Right lobe of liver (tissue), 4 donors: Measurements from ENCODE around the gene RANBP17.

Source experiments
- CTCF ChIP-seq, 4 donors: fragments of 200-600 bp in 3 of 4; fragments of 450-650 bp in 1 of 4; IDR thresholded peaks; one replicate each; pipeline versions ENCODE4 v1.5.1 to v1.8.0; 2016 to 2022; ENCODE audit warnings: antibody characterized with exemption in 4 of 4, mild to moderate bottlenecking in 2 of 4
- POLR2A ChIP-seq: fragments of 450-650 bp; IDR thresholded peaks from one replicate; pipeline ENCODE4 v1.6.1; 2017; ENCODE audit warnings: antibody characterized with exemption, mild to moderate bottlenecking
- donor health status: DM: no; HTN: no; CAD: no.
- donor health status: DM: no; HTN: no; CAD: no.
- donor health status: DM: no; HTN: yes; CAD: no.

GRCh38 chr5:170861917-170862766 lies at the start of gene RANBP17:
- TF ChIP-seq CTCF (IDR thresholded peaks at IDR 0.05) (no peak), POLR2A (peak; percentile 60)
